Astrocyte of the spinal cord (primary cell): Measurements from ENCODE around the gene PFKL.

ENCODE experiments used
- DNase-seq: peaks from one replicate; pipeline ENCODE4 v3.0.0; 2011; ENCODE audit warnings: low read depth, low spot score
- H3K4me3 ChIP-seq: 2 replicates; pipeline ENCODE4 v1.5.1; 2011; ENCODE audit warnings: low read depth, mild to moderate bottlenecking, low read length, moderate library complexity
- in situ Hi-C: cut with HindIII; loops from 2 replicates; pipeline ENCODE4 v1.10.0; 2017; ENCODE audit warnings: low sequenced_read_pairs
- TF ChIP-seq, protein P1 (sequence below): IDR thresholded peaks from 2 replicates; pipeline ENCODE4 v1.5.1; 2012; ENCODE audit warnings: low read depth, mild to moderate bottlenecking, low read length, inconsistent platforms

PFKL gene

DNA sequence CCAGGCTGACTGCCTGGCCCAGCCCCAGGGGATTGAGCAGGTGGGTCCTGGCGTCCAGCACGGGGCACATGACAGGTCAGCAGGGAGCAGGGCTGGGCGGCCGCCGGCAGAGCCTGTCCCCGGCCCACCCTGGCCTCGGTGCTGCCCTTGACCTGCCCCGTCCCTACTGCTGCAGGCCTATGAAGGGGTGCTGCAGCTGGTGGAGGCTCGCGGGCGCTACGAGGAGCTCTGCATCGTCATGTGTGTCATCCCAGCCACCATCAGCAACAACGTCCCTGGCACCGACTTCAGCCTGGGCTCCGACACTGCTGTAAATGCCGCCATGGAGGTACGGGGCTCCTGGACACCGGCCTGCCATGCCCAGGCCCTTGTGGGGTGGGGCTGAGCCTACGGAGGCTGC lies 23.7 kb downstream of the PFKL start:
- in situ Hi-C loops: no loop called here
- no peak for DNase-seq
- H3K4me3 ChIP-seq: no peak overlapping the region
- TF ChIP-seq, protein P1, sequence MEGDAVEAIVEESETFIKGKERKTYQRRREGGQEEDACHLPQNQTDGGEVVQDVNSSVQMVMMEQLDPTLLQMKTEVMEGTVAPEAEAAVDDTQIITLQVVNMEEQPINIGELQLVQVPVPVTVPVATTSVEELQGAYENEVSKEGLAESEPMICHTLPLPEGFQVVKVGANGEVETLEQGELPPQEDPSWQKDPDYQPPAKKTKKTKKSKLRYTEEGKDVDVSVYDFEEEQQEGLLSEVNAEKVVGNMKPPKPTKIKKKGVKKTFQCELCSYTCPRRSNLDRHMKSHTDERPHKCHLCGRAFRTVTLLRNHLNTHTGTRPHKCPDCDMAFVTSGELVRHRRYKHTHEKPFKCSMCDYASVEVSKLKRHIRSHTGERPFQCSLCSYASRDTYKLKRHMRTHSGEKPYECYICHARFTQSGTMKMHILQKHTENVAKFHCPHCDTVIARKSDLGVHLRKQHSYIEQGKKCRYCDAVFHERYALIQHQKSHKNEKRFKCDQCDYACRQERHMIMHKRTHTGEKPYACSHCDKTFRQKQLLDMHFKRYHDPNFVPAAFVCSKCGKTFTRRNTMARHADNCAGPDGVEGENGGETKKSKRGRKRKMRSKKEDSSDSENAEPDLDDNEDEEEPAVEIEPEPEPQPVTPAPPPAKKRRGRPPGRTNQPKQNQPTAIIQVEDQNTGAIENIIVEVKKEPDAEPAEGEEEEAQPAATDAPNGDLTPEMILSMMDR: no peak

DNA sequence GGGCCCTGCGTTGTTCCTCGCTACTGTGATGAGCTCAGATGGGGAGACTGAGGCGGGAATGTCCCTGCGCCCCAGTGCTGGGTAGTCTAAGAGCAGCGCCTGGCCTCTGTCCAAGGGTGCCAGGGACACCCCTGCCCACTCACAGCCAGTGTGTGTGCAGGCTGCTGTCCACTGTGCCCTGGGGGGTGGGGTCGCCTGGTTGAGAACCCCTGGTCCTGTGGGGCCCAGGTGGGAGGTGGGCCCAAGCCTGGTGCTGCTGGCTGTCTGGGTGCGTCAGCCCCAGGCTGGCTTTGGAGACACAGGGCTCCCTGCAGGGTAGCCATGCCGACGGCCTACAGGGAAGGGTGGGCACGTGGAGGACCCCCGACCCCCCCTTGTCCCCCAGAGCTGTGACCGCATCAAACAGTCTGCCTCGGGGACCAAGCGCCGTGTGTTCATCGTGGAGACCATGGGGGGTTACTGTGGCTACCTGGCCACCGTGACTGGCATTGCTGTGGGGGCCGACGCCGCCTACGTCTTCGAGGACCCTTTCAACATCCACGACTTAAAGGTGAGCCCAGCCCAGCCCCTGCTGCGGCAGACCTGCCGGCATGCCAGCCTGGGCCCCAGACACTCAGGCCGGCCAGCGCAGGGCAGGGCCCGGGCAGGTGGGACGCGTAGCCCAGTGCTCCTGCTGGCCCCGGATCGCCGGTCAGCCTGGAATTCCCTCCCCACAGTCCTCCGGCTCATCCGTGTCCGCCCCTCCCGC lies 24.4 kb downstream of the PFKL start:
- H3K4me3 ChIP-seq: no peak overlapping the region
- in situ Hi-C loops: no loop called here
- TF ChIP-seq, protein P1: no peak
- DNase-seq: no peak

DNA sequence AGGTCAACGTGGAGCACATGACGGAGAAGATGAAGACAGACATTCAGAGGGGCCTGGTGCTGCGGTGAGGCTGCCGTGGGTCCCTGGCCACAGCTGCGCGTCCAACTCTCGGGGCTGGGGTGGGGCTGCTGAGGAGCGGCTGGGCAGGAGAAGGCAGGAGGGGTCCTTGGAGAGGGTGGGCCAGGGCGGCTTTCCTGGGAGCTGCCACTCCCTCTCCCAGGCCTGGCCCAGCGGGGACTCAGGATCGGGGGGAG lies 24.9 kb downstream of the PFKL start:
- no peak for DNase-seq
- in situ Hi-C loops: no loop called here
- TF ChIP-seq, protein P1: no peak
- no peak overlapping the region for H3K4me3 ChIP-seq

DNA sequence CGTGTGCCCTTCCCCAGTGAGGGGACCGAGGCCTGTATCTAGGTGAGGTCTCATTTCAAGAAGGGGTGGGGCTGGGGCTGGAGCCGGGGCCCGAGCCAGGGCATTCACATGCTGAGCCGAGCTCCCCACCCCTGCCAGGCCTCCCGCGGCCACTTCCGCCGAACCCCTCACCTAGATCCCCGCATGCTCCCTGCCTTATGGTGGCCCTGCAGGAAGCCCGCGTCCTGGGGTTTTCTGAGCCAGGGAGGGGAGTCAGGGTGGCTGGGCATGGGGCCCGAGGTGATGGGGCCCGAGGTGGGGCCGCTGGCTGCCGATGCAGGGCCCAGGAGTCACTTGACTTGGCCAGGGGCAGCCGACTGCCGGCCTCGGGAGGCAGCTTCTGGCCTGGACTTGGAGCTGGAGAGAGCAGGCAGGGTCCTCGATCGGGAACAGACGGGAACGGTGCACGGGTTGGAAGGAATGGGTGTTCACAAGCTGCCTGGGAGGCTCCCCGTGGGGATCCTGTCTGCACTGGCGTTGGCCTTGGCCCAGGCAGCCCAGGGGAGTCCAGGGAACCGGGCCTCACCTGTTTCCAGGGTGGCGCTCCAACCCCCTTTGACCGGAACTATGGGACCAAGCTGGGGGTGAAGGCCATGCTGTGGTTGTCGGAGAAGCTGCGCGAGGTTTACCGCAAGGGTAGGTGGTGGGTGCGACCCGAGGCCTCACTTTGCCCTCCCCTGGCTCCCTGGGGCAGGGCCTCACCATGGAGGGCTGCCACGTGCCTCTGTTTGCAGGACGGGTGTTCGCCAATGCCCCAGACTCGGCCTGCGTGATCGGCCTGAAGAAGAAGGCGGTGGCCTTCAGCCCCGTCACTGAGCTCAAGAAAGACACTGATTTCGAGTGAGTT lies 25.8 kb downstream of the PFKL start:
- no peak overlapping the region for H3K4me3 ChIP-seq
- DNase-seq: no peak
- TF ChIP-seq, protein P1: no peak
- in situ Hi-C loops: no loop called here

DNA sequence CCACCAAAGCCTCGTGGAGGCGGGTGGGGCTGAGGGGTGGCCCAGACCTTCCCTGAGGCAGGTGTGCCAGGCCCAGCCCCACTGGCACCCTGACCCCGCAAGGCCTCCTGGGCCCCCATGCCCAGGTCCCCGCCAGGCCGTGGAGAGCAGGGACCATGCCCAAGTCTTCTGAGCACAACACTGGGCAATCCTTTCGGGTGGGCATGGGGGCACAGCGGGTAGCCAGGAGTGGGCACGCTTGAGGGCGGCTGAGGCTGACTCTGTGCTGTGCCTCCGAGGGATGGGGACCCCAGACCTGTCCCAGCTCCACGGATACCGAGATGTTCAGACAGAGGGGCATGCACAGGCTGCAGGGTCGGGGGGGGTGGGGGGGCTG lies 26.4 kb downstream of the PFKL start:
- TF ChIP-seq, protein P1: no peak
- in situ Hi-C loops: no loop called here
- H3K4me3 ChIP-seq: no peak overlapping the region
- DNase-seq: no peak

DNA sequence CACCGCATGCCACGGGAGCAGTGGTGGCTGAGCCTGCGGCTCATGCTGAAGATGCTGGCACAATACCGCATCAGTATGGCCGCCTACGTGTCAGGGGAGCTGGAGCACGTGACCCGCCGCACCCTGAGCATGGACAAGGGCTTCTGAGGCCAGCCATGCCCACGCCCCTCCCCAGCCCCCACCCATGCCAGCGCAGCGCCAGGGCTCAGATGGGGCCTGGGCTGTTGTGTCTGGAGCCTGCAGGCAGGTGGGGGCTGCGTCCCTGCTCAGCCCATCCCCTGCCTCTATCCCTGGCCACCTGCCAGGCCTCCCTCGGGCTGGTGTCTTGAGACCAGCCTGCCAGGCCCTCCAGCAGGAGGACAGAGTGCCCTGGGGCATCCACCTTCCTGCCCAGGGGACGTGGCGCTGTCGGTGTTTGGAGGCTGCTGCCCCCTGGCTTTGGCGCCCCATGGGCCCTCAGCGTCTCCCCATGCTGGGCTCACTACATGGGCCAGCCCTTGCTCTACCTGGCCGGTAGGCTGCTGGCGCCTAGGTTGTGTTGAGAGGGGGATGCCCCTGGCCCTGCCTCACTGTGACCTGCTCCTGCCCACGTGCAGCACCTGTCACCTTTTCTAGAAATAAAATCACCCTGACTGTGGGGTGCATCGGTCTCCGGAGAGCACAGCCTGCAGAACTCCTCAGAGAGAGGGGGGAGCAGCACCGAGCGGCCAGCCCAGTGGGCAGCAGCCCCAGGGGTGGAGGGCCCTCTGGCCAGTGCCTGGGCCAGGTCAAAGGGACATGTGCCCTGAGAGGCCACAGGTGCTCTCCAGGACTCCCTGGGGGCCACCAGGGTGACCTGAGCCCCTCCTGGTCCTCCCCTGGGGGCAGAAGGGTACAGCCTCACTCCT lies 27.1 kb downstream of the PFKL start:
- in situ Hi-C loops: no loop called here
- TF ChIP-seq, protein P1: no peak
- no peak for DNase-seq
- no peak overlapping the region for H3K4me3 ChIP-seq
